Measurements from ENCODE around the gene JAG2.

JAG2 gene

DNA sequence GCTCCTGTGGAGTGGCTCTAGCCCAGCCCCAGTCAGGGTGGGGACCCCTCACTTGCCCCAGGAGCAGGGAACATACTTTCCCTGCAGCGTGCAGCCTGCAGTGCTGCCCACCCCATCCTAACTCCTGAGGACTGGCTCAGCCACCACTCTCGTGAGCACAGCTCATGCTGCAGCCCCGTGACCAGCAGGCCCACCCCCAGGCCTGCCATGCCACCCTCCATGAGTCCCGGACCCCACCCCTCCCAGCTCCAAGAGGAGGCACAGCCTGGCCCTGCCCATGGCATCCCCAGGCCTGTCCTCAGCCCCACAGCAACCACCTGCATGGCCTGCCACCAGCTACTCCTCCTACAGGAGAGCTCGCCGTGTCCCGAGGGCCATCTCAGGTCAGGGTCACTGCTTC lies 3.9 kb upstream of the JAG2 start:
- TF ChIP-seq, protein P1, sequence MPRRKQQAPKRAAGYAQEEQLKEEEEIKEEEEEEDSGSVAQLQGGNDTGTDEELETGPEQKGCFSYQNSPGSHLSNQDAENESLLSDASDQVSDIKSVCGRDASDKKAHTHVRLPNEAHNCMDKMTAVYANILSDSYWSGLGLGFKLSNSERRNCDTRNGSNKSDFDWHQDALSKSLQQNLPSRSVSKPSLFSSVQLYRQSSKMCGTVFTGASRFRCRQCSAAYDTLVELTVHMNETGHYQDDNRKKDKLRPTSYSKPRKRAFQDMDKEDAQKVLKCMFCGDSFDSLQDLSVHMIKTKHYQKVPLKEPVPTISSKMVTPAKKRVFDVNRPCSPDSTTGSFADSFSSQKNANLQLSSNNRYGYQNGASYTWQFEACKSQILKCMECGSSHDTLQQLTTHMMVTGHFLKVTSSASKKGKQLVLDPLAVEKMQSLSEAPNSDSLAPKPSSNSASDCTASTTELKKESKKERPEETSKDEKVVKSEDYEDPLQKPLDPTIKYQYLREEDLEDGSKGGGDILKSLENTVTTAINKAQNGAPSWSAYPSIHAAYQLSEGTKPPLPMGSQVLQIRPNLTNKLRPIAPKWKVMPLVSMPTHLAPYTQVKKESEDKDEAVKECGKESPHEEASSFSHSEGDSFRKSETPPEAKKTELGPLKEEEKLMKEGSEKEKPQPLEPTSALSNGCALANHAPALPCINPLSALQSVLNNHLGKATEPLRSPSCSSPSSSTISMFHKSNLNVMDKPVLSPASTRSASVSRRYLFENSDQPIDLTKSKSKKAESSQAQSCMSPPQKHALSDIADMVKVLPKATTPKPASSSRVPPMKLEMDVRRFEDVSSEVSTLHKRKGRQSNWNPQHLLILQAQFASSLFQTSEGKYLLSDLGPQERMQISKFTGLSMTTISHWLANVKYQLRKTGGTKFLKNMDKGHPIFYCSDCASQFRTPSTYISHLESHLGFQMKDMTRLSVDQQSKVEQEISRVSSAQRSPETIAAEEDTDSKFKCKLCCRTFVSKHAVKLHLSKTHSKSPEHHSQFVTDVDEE (CRISPR knock-in tag; IDR thresholded peaks at IDR 0.05) = no peak
- no peak for TF ChIP-seq OSR1 (CRISPR knock-in tag; IDR thresholded peaks at IDR 0.05)
- TF ChIP-seq, protein P2, sequence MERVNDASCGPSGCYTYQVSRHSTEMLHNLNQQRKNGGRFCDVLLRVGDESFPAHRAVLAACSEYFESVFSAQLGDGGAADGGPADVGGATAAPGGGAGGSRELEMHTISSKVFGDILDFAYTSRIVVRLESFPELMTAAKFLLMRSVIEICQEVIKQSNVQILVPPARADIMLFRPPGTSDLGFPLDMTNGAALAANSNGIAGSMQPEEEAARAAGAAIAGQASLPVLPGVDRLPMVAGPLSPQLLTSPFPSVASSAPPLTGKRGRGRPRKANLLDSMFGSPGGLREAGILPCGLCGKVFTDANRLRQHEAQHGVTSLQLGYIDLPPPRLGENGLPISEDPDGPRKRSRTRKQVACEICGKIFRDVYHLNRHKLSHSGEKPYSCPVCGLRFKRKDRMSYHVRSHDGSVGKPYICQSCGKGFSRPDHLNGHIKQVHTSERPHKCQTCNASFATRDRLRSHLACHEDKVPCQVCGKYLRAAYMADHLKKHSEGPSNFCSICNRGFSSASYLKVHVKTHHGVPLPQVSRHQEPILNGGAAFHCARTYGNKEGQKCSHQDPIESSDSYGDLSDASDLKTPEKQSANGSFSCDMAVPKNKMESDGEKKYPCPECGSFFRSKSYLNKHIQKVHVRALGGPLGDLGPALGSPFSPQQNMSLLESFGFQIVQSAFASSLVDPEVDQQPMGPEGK (CRISPR knock-in tag; IDR thresholded peaks at IDR 0.05; ENCODE audit: borderline replicate concordance) = no peak
- TF ChIP-seq, protein P3, sequence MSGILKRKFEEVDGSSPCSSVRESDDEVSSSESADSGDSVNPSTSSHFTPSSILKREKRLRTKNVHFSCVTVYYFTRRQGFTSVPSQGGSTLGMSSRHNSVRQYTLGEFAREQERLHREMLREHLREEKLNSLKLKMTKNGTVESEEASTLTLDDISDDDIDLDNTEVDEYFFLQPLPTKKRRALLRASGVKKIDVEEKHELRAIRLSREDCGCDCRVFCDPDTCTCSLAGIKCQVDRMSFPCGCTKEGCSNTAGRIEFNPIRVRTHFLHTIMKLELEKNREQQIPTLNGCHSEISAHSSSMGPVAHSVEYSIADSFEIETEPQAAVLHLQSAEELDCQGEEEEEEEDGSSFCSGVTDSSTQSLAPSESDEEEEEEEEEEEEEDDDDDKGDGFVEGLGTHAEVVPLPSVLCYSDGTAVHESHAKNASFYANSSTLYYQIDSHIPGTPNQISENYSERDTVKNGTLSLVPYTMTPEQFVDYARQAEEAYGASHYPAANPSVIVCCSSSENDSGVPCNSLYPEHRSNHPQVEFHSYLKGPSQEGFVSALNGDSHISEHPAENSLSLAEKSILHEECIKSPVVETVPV (CRISPR knock-in tag; IDR thresholded peaks at IDR 0.05) = no peak
- TF ChIP-seq ESRRG (CRISPR knock-in tag; IDR thresholded peaks at IDR 0.05) = no peak
- no peak for ATAC-seq

DNA sequence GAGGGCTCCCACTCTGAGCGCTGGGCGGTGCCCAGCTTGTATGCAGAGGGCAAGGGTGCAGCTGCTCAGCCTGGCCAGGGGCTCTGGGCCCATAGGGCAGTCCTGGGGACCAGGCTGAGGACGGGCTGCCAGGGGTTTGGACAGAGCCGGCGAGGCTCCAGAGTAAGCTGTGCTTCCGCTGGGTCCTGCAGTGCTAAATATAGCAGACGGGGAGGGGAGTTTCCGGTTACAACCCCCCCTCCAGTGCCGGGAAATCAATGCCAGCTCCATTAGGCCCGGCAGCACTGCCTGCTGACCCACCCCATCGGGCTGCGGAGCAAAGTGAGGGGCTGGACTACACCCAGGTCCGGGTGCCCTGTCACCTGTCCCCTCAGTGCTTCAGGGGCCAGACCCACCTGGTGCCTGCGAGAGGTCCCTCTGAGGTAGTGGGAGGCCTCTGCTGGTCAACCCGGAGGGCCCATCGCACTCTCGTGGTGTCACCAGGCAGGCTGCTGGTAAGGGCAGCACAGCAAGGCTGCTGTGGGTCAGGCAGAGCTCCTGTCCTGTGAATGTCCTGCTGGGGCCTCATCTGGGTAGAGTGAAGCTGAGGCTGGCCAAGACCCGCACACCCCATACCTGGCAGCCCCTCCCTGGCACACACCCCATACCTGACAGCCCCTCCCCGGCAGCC lies 2.6 kb upstream of the JAG2 start:
- TF ChIP-seq, protein P3 (CRISPR knock-in tag; IDR thresholded peaks at IDR 0.05) = no peak
- TF ChIP-seq SNAI2 (CRISPR knock-in tag; IDR thresholded peaks at IDR 0.05) (no peak), ARNTL (CRISPR knock-in tag; IDR thresholded peaks at IDR 0.05; ENCODE audit: borderline replicate concordance, low read depth) (no peak), CSDC2 (CRISPR knock-in tag; IDR thresholded peaks at IDR 0.05) (no peak), ZNF8 (CRISPR knock-in tag; IDR thresholded peaks at IDR 0.05) (no peak), PPARA (CRISPR knock-in tag; IDR thresholded peaks at IDR 0.05; ENCODE audit: borderline replicate concordance) (no peak), BACH2 (CRISPR knock-in tag; IDR thresholded peaks at IDR 0.05; ENCODE audit: borderline replicate concordance) (no peak), ZNF565 (CRISPR knock-in tag; conservative IDR thresholded peaks at IDR 0.05; ENCODE audit: low read depth) (no peak), RARB (CRISPR knock-in tag; IDR thresholded peaks at IDR 0.05) (no peak), ZFP3 (CRISPR knock-in tag; IDR thresholded peaks at IDR 0.05) (no peak), ZC3H10 (CRISPR knock-in tag; IDR thresholded peaks at IDR 0.05) (no peak), ZFP30 (CRISPR knock-in tag; IDR thresholded peaks at IDR 0.05) (no peak), TOX (CRISPR knock-in tag; IDR thresholded peaks at IDR 0.05; ENCODE audit: borderline replicate concordance) (no peak), ISL1 (CRISPR knock-in tag; IDR thresholded peaks at IDR 0.05) (no peak)
- TF ChIP-seq, protein P4, sequence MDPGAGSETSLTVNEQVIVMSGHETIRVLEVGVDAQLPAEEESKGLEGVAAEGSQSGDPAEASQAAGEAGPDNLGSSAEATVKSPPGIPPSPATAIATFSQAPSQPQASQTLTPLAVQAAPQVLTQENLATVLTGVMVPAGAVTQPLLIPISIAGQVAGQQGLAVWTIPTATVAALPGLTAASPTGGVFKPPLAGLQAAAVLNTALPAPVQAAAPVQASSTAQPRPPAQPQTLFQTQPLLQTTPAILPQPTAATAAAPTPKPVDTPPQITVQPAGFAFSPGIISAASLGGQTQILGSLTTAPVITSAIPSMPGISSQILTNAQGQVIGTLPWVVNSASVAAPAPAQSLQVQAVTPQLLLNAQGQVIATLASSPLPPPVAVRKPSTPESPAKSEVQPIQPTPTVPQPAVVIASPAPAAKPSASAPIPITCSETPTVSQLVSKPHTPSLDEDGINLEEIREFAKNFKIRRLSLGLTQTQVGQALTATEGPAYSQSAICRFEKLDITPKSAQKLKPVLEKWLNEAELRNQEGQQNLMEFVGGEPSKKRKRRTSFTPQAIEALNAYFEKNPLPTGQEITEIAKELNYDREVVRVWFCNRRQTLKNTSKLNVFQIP (CRISPR knock-in tag; IDR thresholded peaks at IDR 0.05; ENCODE audit: borderline replicate concordance, low read depth) = no peak
- TF ChIP-seq, protein P1 (CRISPR knock-in tag; IDR thresholded peaks at IDR 0.05) = no peak
- peak; percentile 33 for ATAC-seq
